OCI-LY7 (cell line): ENCODE measurements around the gene PEPD. TPM values are rescaled to one million over a fixed set of nuclear protein-coding genes. Genes with fewer than 3 reads are reported as not detected.

Experiments
- BruUV-seq: library from RNA; stranded (reverse); fragments of 400-500 nt; replicated peaks from 2 replicates; lab custom pipeline; 2021; lab: Mats Ljungman, UMichigan
- CTCF ChIA-PET: fragments of 300-600 bp; sonication (Branson Sonifier 250); formaldehyde crosslinking; loops from one replicate; lab custom pipeline; 2022; ENCODE audit warnings: antibody characterized with exemption; ENCODE audit not compliant: unreplicated experiment; lab: Charles Lee
- POLR2A ChIA-PET: fragments of 300-600 bp; sonication (Branson Sonifier 250); formaldehyde crosslinking; loops from one replicate; lab custom pipeline; 2022; ENCODE audit warnings: antibody characterized with exemption; lab: Charles Lee
- DNase-seq: peaks from one replicate; pipeline ENCODE4 v3.0.0-alpha.2; 2015; ENCODE audit warnings: low spot score
- H2AFZ ChIP-seq: fragments of 200-600 bp; sonication (generic), shearing (Covaris generic); 2 replicates; pipeline ENCODE4 v1.6.1; 2014; ENCODE audit warnings: mild to moderate bottlenecking, antibody characterized with exemption, low read length, moderate library complexity
- H3K27ac ChIP-seq: fragments of 200-600 bp; sonication (generic); 2 replicates; pipeline ENCODE4 v1.5.1; 2014; ENCODE audit warnings: mixed run types, low read depth, mild to moderate bottlenecking, moderate library complexity, low read length, inconsistent platforms; ENCODE audit not compliant: poor library complexity, severe bottlenecking
- H3K36me3 ChIP-seq: fragments of 200-600 bp; sonication (generic); 2 replicates; pipeline ENCODE4 v1.6.1; 2014; ENCODE audit warnings: mild to moderate bottlenecking, antibody characterized with exemption, low read length, moderate library complexity, mixed read lengths; ENCODE audit not compliant: insufficient read depth
- H3K4me1 ChIP-seq: fragments of 200-600 bp; sonication (generic); 2 replicates; pipeline ENCODE4 v1.5.1; 2014; ENCODE audit warnings: mild to moderate bottlenecking, low read length; ENCODE audit not compliant: insufficient read depth, poor library complexity, severe bottlenecking
- H3K4me2 ChIP-seq: fragments of 200-600 bp; sonication (generic); 2 replicates; pipeline ENCODE4 v1.6.1; 2014; ENCODE audit warnings: mild to moderate bottlenecking, low read length
- H3K4me3 ChIP-seq: fragments of 200-600 bp; sonication (generic); 2 replicates; pipeline ENCODE4 v1.5.1; 2014; ENCODE audit warnings: mild to moderate bottlenecking, low read depth, low read length; ENCODE audit not compliant: poor library complexity, severe bottlenecking
- H3K79me2 ChIP-seq: fragments of 200-600 bp; sonication (generic); 2 replicates; pipeline ENCODE4 v1.6.1; 2016; ENCODE audit warnings: low read depth, mild to moderate bottlenecking, low read length, moderate library complexity, mixed read lengths; ENCODE audit not compliant: insufficient read depth
- H3K9me2 ChIP-seq: fragments of 200-600 bp; sonication (generic); 2 replicates; pipeline ENCODE4 v1.6.1; 2016; ENCODE audit warnings: mild to moderate bottlenecking, low read length, mixed read lengths; ENCODE audit not compliant: insufficient read depth
- H3K9me3 ChIP-seq: fragments of 200-600 bp; sonication (generic); 2 replicates; pipeline ENCODE4 v1.6.1; 2014; ENCODE audit warnings: mild to moderate bottlenecking, mixed run types, low read length, mixed read lengths
- H4K20me1 ChIP-seq: fragments of 200-600 bp; sonication (generic); 2 replicates; pipeline ENCODE4 v1.6.1; 2014; ENCODE audit warnings: mild to moderate bottlenecking, antibody characterized with exemption, low read length, moderate library complexity, mixed read lengths; ENCODE audit not compliant: insufficient read depth
- EZH2phosphoT487 ChIP-seq: fragments of 200-600 bp; sonication (generic); IDR thresholded peaks from 2 replicates; pipeline ENCODE4 v1.6.1; 2018; ENCODE audit warnings: low read depth, borderline replicate concordance, mild to moderate bottlenecking, mixed run types, antibody characterized with exemption, low read length, moderate library complexity, mixed read lengths
- intact Hi-C: fragments of 100-400 bp; cut with micrococcal nuclease; formaldehyde crosslinking; loops from one replicate; pipeline ENCODE4 v1.10.0; 2022; ENCODE audit not compliant: unreplicated experiment
- total RNA-seq, 2 experiments: library from RNA; depleted of rRNA in 1 of 2; stranded (reverse); fragments of >200 nt in 1 of 2; shearing (Covaris generic) in 1 of 2; gene quantifications; 2 replicates each; pipeline ENCODE4 v1.2.3, GENCODE V29; 2014 to 2022
- TF ChIP-seq, protein P1 (sequence below): fragments of 200-600 bp; sonication (generic); conservative IDR thresholded peaks from 2 replicates; pipeline ENCODE4 v1.5.1; 2014; ENCODE audit warnings: mild to moderate bottlenecking, antibody characterized with exemption, low read length, moderate library complexity, mixed read lengths

Gene PEPD
- total RNA-seq, 2 experiments from 2014 or later, result 24.4 to 29.7 TPM

DNA sequence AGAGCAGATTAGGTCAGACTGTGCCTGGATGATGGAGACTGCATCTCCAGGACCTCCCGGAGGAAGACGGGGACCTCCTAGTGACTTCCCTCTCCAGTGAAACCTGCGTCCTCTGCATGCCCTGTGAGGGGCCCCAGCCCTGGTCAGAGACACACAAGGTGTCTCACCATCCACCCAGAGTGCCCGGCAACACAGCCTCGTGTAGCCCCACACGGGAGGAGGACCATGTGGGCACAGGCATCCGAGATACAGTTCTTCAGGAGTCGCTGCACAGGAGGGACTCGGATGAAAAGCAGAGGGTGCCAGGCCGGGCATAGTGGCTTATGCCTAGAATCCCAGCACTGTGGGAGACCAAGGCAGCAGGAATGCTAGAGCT, 64.8 kb downstream of the PEPD start:
- TF ChIP-seq EZH2phosphoT487, result no peak
- Histone ChIP-seq H3K79me2 (no peaks in the 10 kb centered on the region), H3K9me3 (no peaks in the 10 kb centered on the region)

DNA sequence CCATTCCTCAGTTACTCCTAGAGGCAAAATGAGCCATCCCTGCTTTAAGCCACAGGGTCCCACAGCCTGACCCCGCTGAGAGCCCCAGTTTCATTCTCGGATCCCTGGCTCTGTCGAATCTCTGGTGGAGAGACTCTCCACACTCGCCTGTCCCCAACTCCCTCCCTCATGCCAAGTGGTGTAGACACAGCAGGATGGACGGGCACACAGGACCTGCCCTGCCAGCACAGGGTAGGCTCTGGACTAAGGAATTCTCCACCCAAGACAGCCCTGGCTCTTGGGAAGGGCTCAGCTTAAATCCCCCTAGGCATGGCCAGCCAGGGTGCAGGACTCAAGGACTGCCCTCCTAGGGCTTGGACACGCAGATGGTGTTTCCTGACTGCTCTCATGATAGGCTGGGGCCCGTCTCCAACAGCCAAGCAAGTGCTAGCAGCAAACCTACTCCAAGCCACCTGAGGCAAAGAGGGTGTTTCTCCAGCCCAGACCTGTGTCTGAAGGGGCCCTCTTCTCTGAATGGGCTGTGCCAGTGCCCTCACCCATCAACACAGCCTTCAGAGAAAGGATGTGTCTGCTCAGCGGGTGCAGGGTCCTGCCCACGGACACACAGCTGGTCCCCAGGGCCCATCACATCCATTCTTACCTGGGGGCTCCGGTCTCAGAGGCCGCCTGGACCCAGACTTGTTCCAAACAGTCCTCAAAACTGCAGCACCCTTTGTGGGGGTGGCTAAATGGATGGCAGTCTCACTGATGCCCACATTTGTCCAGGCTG, 65.3 kb downstream of the PEPD start:
- POLR2A ChIA-PET, result no interaction called here

More for the DNA sequence above, 64.8 kb downstream of the PEPD start:
- Histone ChIP-seq H3K9me2 (no peaks in the 10 kb centered on the region), H3K27ac (no peak overlapping the region), H4K20me1 (no peaks in the 10 kb centered on the region), H3K4me1 (no peaks in the 10 kb centered on the region), H2AFZ (no peak overlapping the region), H3K4me3 (no peak overlapping the region), H3K36me3 (no peaks in the 10 kb centered on the region), H3K4me2 (no peak overlapping the region)
- BruUV-seq, result no TSS peak
- ChIA-PET CTCF (no interaction called here), POLR2A (no interaction called here)
- DNase-seq, result no peak
- intact Hi-C loops, result no loop called here

DNA sequence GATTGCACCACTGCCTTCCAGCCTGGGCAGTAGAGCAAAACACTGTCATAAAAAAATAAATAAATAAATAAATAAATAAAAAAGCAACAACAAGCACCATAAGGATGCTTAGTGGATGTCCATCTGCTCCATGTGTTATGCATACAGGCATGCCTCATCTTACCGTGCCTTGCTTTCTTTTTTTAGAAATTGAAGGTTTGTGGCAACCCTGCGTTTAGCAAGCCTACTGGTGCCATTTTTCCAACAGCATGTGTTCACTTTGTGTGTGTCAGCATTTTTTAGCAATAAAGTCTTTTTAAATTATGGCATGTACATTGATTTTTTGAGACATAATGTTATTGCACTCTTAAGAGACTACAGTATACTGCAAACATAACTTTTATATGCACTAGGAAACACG, 68.3 kb downstream of the PEPD start:
- ChIA-PET POLR2A (no interaction called here), CTCF (no interaction called here)
- Histone ChIP-seq H4K20me1 (no peaks in the 10 kb centered on the region), H3K4me2 (no peak overlapping the region), H3K4me3 (no peak overlapping the region), H3K27ac (no peak overlapping the region), H3K9me2 (no peaks in the 10 kb centered on the region), H3K79me2 (no peaks in the 10 kb centered on the region), H3K36me3 (no peaks in the 10 kb centered on the region), H3K4me1 (no peaks in the 10 kb centered on the region), H2AFZ (no peak overlapping the region), H3K9me3 (no peaks in the 10 kb centered on the region)
- no peak for TF ChIP-seq EZH2phosphoT487
- TF ChIP-seq, protein P1, sequence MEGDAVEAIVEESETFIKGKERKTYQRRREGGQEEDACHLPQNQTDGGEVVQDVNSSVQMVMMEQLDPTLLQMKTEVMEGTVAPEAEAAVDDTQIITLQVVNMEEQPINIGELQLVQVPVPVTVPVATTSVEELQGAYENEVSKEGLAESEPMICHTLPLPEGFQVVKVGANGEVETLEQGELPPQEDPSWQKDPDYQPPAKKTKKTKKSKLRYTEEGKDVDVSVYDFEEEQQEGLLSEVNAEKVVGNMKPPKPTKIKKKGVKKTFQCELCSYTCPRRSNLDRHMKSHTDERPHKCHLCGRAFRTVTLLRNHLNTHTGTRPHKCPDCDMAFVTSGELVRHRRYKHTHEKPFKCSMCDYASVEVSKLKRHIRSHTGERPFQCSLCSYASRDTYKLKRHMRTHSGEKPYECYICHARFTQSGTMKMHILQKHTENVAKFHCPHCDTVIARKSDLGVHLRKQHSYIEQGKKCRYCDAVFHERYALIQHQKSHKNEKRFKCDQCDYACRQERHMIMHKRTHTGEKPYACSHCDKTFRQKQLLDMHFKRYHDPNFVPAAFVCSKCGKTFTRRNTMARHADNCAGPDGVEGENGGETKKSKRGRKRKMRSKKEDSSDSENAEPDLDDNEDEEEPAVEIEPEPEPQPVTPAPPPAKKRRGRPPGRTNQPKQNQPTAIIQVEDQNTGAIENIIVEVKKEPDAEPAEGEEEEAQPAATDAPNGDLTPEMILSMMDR, result no peak
- no TSS peak for BruUV-seq
- intact Hi-C loops, result no loop called here
- DNase-seq, result no peak

More for the DNA sequence above, 65.3 kb downstream of the PEPD start:
- Histone ChIP-seq H3K79me2 (no peaks in the 10 kb centered on the region), H4K20me1 (no peaks in the 10 kb centered on the region), H2AFZ (no peak overlapping the region), H3K4me3 (no peak overlapping the region), H3K4me1 (no peaks in the 10 kb centered on the region), H3K9me2 (no peaks in the 10 kb centered on the region), H3K36me3 (no peaks in the 10 kb centered on the region), H3K9me3 (no peaks in the 10 kb centered on the region), H3K27ac (no peak overlapping the region), H3K4me2 (no peak overlapping the region)
- no peak for DNase-seq
- no TSS peak for BruUV-seq
- TF ChIP-seq, protein P1, result no peak
- no peak for TF ChIP-seq EZH2phosphoT487
- CTCF ChIA-PET, result no interaction called here
- intact Hi-C loops, result no loop called here
